Measurements from ENCODE around the gene LRG1.
"Not testable (repeated sequence)": the region's sequence is repeated elsewhere in the genome, so short reads cannot be mapped to it uniquely, and the experiment has no call there.

LRG1 gene

GRCh38 chr19:4543842-4544647 is 4.2 kb upstream of the LRG1 start:
- no peak for DNase-seq (ENCODE audit: extremely low read depth, low read depth)
- no peak for TF ChIP-seq CTCF (IDR thresholded peaks at IDR 0.05; ENCODE audit: low read depth, low read length)

GRCh38 chr19:4542896-4543841 is 3.3 kb upstream of the LRG1 start:
- TF ChIP-seq CTCF (IDR thresholded peaks at IDR 0.05; ENCODE audit: low read depth, low read length), result no peak
- no peak for DNase-seq (ENCODE audit: extremely low read depth, low read depth)

GRCh38 chr19:4541806-4542145 is 1.9 kb upstream of the LRG1 start:
- not testable (repeated sequence) for DNase-seq (ENCODE audit: extremely low read depth, low read depth)

GRCh38 chr19:4541114-4541805 is 1.4 kb upstream of the LRG1 start:
- TF ChIP-seq CTCF (IDR thresholded peaks at IDR 0.05; ENCODE audit: low read depth, low read length), result no peak

GRCh38 chr19:4539169-4539692 is 605 bp downstream of the LRG1 start:
- TF ChIP-seq CTCF (IDR thresholded peaks at IDR 0.05; ENCODE audit: low read depth, low read length), result no peak

More at GRCh38 chr19:4541114-4541805, 1.4 kb upstream of the LRG1 start:
- DNase-seq (ENCODE audit: extremely low read depth, low read depth), result no peak

GRCh38 chr19:4538601-4538954 is 1.3 kb downstream of the LRG1 start:
- TF ChIP-seq CTCF (IDR thresholded peaks at IDR 0.05; ENCODE audit: low read depth, low read length), result no peak
- no peak for DNase-seq (ENCODE audit: extremely low read depth, low read depth)

More at GRCh38 chr19:4539169-4539692, 605 bp downstream of the LRG1 start:
- no peak for DNase-seq (ENCODE audit: extremely low read depth, low read depth)

- no peak for DNase-seq (ENCODE audit: extremely low read depth, low read depth)
- no peak for TF ChIP-seq CTCF (IDR thresholded peaks at IDR 0.05; ENCODE audit: low read depth, low read length)
Observed at GRCh38 chr19:4537953-4538600, 1.8 kb downstream of the LRG1 start.

All from AG09319 (cell line).